Muscle layer of duodenum (tissue), 2 donors: ENCODE data around the gene SSH2.

Source experiments
- H3K27ac ChIP-seq: one replicate; pipeline ENCODE4 v1.7.0; 2013; ENCODE audit warnings: mild to moderate bottlenecking, low read length
- H3K27me3 ChIP-seq: one replicate; pipeline ENCODE4 v1.7.0; 2013; ENCODE audit warnings: low read depth, mild to moderate bottlenecking, control low read depth, low read length
- H3K36me3 ChIP-seq, 2 donors: one replicate each; pipeline ENCODE4 v1.7.0; 2013; ENCODE audit warnings: low read length in 2 of 2, control low read depth in 1 of 2, mild to moderate bottlenecking in 1 of 2; ENCODE audit not compliant: insufficient read depth in 2 of 2, control insufficient read depth in 1 of 2
- H3K4me1 ChIP-seq, 2 donors: one replicate each; pipeline ENCODE4 v1.7.0; 2013; ENCODE audit warnings: low read length in 2 of 2, mild to moderate bottlenecking in 2 of 2, control low read depth in 1 of 2, moderate library complexity in 1 of 2; ENCODE audit not compliant: insufficient read depth in 2 of 2, control insufficient read depth in 1 of 2
- H3K4me3 ChIP-seq, 2 donors: one replicate each; pipeline ENCODE4 v1.7.0; 2013; ENCODE audit warnings: low read length in 2 of 2, low read depth in 1 of 2, mild to moderate bottlenecking in 1 of 2
- H3K9me3 ChIP-seq, 2 donors: one replicate each; pipeline ENCODE4 v1.7.0; 2013; ENCODE audit warnings: low read length in 2 of 2, control low read depth in 1 of 2, mild to moderate bottlenecking in 1 of 2; ENCODE audit not compliant: control insufficient read depth in 1 of 2
- donor health status: healthy.

Gene SSH2

GRCh38 chr17:29924786-29925185, 5.2 kb downstream of the SSH2 start:
- H3K4me1 ChIP-seq: peaks cover 0 to 6% of the 10 kb centered on the region in 2 donors
- no peaks in the 10 kb centered on the region for H3K36me3 ChIP-seq
- no peak overlapping the region for H3K4me3 ChIP-seq
- no peaks in the 10 kb centered on the region for H3K27me3 ChIP-seq
- H3K27ac ChIP-seq: no peak overlapping the region
- no peaks in the 10 kb centered on the region for H3K9me3 ChIP-seq

- H3K36me3 ChIP-seq: peaks cover 0 to under 1% of the 10 kb centered on the region in 2 donors
- peaks cover 3 to 4% of the 10 kb centered on the region in 2 donors for H3K4me1 ChIP-seq
- peak overlapping the region; percentile 49 for H3K27ac ChIP-seq
- H3K9me3 ChIP-seq: no peaks in the 10 kb centered on the region
- no peak overlapping the region for H3K4me3 ChIP-seq
- H3K27me3 ChIP-seq: no peaks in the 10 kb centered on the region
Observed at GRCh38 chr17:29918922-29919856, 10.8 kb downstream of the SSH2 start.

GRCh38 chr17:29918016-29918415, 12.0 kb downstream of the SSH2 start:
- peaks cover 3 to 4% of the 10 kb centered on the region in 2 donors for H3K4me1 ChIP-seq
- no peak overlapping the region for H3K27ac ChIP-seq
- H3K9me3 ChIP-seq: no peaks in the 10 kb centered on the region

GRCh38 chr17:29914819-29915537, 15.1 kb downstream of the SSH2 start:
- H3K27me3 ChIP-seq: no peaks in the 10 kb centered on the region
- no peak overlapping the region for H3K4me3 ChIP-seq
- peaks cover 0 to 4% of the 10 kb centered on the region in 2 donors for H3K36me3 ChIP-seq
- H3K27ac ChIP-seq: no peak overlapping the region
- no peaks in the 10 kb centered on the region for H3K9me3 ChIP-seq
- H3K4me1 ChIP-seq: peaks cover 3 to 4% of the 10 kb centered on the region in 2 donors

More at GRCh38 chr17:29918016-29918415, 12.0 kb downstream of the SSH2 start:
- H3K36me3 ChIP-seq: peaks cover 0 to 4% of the 10 kb centered on the region in 2 donors
- H3K4me3 ChIP-seq: no peak overlapping the region
- H3K27me3 ChIP-seq: no peaks in the 10 kb centered on the region

GRCh38 chr17:29911641-29912177, 18.3 kb downstream of the SSH2 start:
- H3K27me3 ChIP-seq: no peaks in the 10 kb centered on the region
- no peak overlapping the region for H3K27ac ChIP-seq
- peaks cover 0 to 4% of the 10 kb centered on the region in 2 donors for H3K36me3 ChIP-seq
- no peak overlapping the region for H3K4me3 ChIP-seq
- no peaks in the 10 kb centered on the region for H3K9me3 ChIP-seq
- H3K4me1 ChIP-seq: no peaks in the 10 kb centered on the region

- H3K27me3 ChIP-seq: no peaks in the 10 kb centered on the region
- H3K4me1 ChIP-seq: no peaks in the 10 kb centered on the region
- H3K9me3 ChIP-seq: no peaks in the 10 kb centered on the region
- H3K4me3 ChIP-seq: no peak overlapping the region
- H3K36me3 ChIP-seq: peaks cover 0 to 4% of the 10 kb centered on the region in 2 donors
- no peak overlapping the region for H3K27ac ChIP-seq
Observed at GRCh38 chr17:29909236-29910003, 20.6 kb downstream of the SSH2 start.

- H3K27ac ChIP-seq: no peak overlapping the region
- no peaks in the 10 kb centered on the region for H3K36me3 ChIP-seq
- no peak overlapping the region for H3K4me3 ChIP-seq
- H3K4me1 ChIP-seq: no peaks in the 10 kb centered on the region
- H3K9me3 ChIP-seq: no peaks in the 10 kb centered on the region
- no peaks in the 10 kb centered on the region for H3K27me3 ChIP-seq
Observed at GRCh38 chr17:29906969-29907368, 23.1 kb downstream of the SSH2 start.

- H3K9me3 ChIP-seq: no peaks in the 10 kb centered on the region
- no peaks in the 10 kb centered on the region for H3K36me3 ChIP-seq
- H3K27ac ChIP-seq: no peak overlapping the region
- H3K27me3 ChIP-seq: no peaks in the 10 kb centered on the region
- no peak overlapping the region for H3K4me3 ChIP-seq
- H3K4me1 ChIP-seq: no peaks in the 10 kb centered on the region
Observed at GRCh38 chr17:29905879-29906167, 24.2 kb downstream of the SSH2 start.

- no peaks in the 10 kb centered on the region for H3K9me3 ChIP-seq
- H3K4me1 ChIP-seq: no peaks in the 10 kb centered on the region
- no peak overlapping the region for H3K27ac ChIP-seq
- H3K27me3 ChIP-seq: no peaks in the 10 kb centered on the region
- H3K4me3 ChIP-seq: no peak overlapping the region
- H3K36me3 ChIP-seq: no peaks in the 10 kb centered on the region
Observed at GRCh38 chr17:29905086-29905878, 24.7 kb downstream of the SSH2 start.

- Histone ChIP-seq H3K4me1 (no peaks in the 10 kb centered on the region), H3K9me3 (no peaks in the 10 kb centered on the region), H3K4me3 (no peak overlapping the region), H3K27ac (no peak overlapping the region), H3K36me3 (no peaks in the 10 kb centered on the region), H3K27me3 (no peaks in the 10 kb centered on the region)
Observed at GRCh38 chr17:29903471-29903870, 26.6 kb downstream of the SSH2 start.
